ENCODE results near the gene ANKIB1. TPM values are rescaled to one million over a fixed set of nuclear protein-coding genes. Genes with fewer than 3 reads are reported as not detected.

Gene ANKIB1
- total and polyA plus RNA-seq, 4 donors: 3.9 to 14.8 (median 8.4) TPM

- no peaks in the 10 kb centered on the region for H3K36me3 ChIP-seq (ENCODE audit: control insufficient read depth in 4 of 4, insufficient read depth in 3 of 4, low read depth in 1 of 4, low read length in 3 of 4)
These were observed 29.6 kb downstream of the ANKIB1 start for GRCh38 chr7:92275327-92275726.

GRCh38 chr7:92276460-92276864 is 30.7 kb downstream of the ANKIB1 start:
- no peak overlapping the region for H3K4me3 ChIP-seq (ENCODE audit: low read depth in 1 of 3, low read length in 3 of 3)
- H3K9ac ChIP-seq (ENCODE audit: low read depth in 1 of 2, low read length in 2 of 2): no peak overlapping the region
- no peak for DNase-seq (ENCODE audit: low spot score)
- H3K27ac ChIP-seq (ENCODE audit: low read depth in 1 of 2, low read length in 2 of 2): peak overlapping the region in 1 of 2 donors; percentile 51
- H3K4me1 ChIP-seq (ENCODE audit: control insufficient read depth in 4 of 4, insufficient read depth in 4 of 4, low read length in 3 of 4): peaks cover 0 to 23% (median 9%) of the 10 kb centered on the region in 4 donors
- H3K27me3 ChIP-seq (ENCODE audit: control insufficient read depth in 4 of 4, insufficient read depth in 4 of 4, low read length in 3 of 4): no peaks in the 10 kb centered on the region
- peaks cover 0 to 2% (median 0%) of the 10 kb centered on the region in 4 donors for H3K9me3 ChIP-seq (ENCODE audit: control insufficient read depth in 4 of 4, low read length in 3 of 4)
- TF ChIP-seq CTCF (IDR thresholded peaks at IDR 0.05; ENCODE audit: low read depth, low read length, missing input control): no peak
- H3K36me3 ChIP-seq (ENCODE audit: control insufficient read depth in 4 of 4, insufficient read depth in 3 of 4, low read depth in 1 of 4, low read length in 3 of 4): no peaks in the 10 kb centered on the region
- 45% methylated on average over 2 of the region's 2 CpGs for WGBS

More at GRCh38 chr7:92275327-92275726, 29.6 kb downstream of the ANKIB1 start:
- Histone ChIP-seq H3K27me3 (ENCODE audit: control insufficient read depth in 4 of 4, insufficient read depth in 4 of 4, low read length in 3 of 4) (no peaks in the 10 kb centered on the region), H3K9me3 (ENCODE audit: control insufficient read depth in 4 of 4, low read length in 3 of 4) (no peaks in the 10 kb centered on the region), H3K4me3 (ENCODE audit: low read depth in 1 of 3, low read length in 3 of 3) (no peak overlapping the region), H3K9ac (ENCODE audit: low read depth in 1 of 2, low read length in 2 of 2) (no peak overlapping the region), H3K27ac (ENCODE audit: low read depth in 1 of 2, low read length in 2 of 2) (no peak overlapping the region), H3K4me1 (ENCODE audit: control insufficient read depth in 4 of 4, insufficient read depth in 4 of 4, low read length in 3 of 4) (peaks cover 0 to 23% (median 9%) of the 10 kb centered on the region in 4 donors)
- no peak for TF ChIP-seq YY1 (IDR thresholded peaks at IDR 0.05)
- no peak for TF ChIP-seq TAF1 (conservative IDR thresholded peaks at IDR 0.05)
- TF ChIP-seq FOXA2 (IDR thresholded peaks at IDR 0.05): no peak
- TF ChIP-seq REST (IDR thresholded peaks at IDR 0.05): no peak
- TF ChIP-seq ATF3 (IDR thresholded peaks at IDR 0.05): no peak
- TF ChIP-seq JUND (IDR thresholded peaks at IDR 0.05): no peak
- 69% methylated on average over 4 of the region's 4 CpGs for WGBS
- DNase-seq (ENCODE audit: low spot score): no peak

- Histone ChIP-seq H3K36me3 (ENCODE audit: control insufficient read depth in 4 of 4, insufficient read depth in 3 of 4, low read depth in 1 of 4, low read length in 3 of 4) (no peaks in the 10 kb centered on the region), H3K4me1 (ENCODE audit: control insufficient read depth in 4 of 4, insufficient read depth in 4 of 4, low read length in 3 of 4) (peaks cover 0 to 29% (median 12%) of the 10 kb centered on the region in 4 donors), H3K4me3 (ENCODE audit: low read depth in 1 of 3, low read length in 3 of 3) (no peak overlapping the region), H3K9ac (ENCODE audit: low read depth in 1 of 2, low read length in 2 of 2) (no peak overlapping the region), H3K27me3 (ENCODE audit: control insufficient read depth in 4 of 4, insufficient read depth in 4 of 4, low read length in 3 of 4) (no peaks in the 10 kb centered on the region), H3K9me3 (ENCODE audit: control insufficient read depth in 4 of 4, low read length in 3 of 4) (peaks cover 0 to 2% (median 0%) of the 10 kb centered on the region in 4 donors), H3K27ac (ENCODE audit: low read depth in 1 of 2, low read length in 2 of 2) (no peak overlapping the region)
- no peak for DNase-seq (ENCODE audit: low spot score)
- 52% methylated on average over 2 of the region's 2 CpGs for WGBS
- TF ChIP-seq FOXA2 (IDR thresholded peaks at IDR 0.05): no peak
- TF ChIP-seq ZBTB33 (IDR thresholded peaks at IDR 0.05): no peak
- TF ChIP-seq FOXA1 (IDR thresholded peaks at IDR 0.05): no peak
- no peak for TF ChIP-seq MAX (IDR thresholded peaks at IDR 0.05)
- TF ChIP-seq RAD21 (IDR thresholded peaks at IDR 0.05): no peak
- no peak for TF ChIP-seq HNF4G (IDR thresholded peaks at IDR 0.05)
- no peak for TF ChIP-seq RXRA (IDR thresholded peaks at IDR 0.05)
- TF ChIP-seq SP1 (IDR thresholded peaks at IDR 0.05): no peak
- TF ChIP-seq REST (IDR thresholded peaks at IDR 0.05): no peak
- TF ChIP-seq HNF4A (conservative IDR thresholded peaks at IDR 0.05): no peak
- no peak for TF ChIP-seq ATF3 (IDR thresholded peaks at IDR 0.05)
- no peak for TF ChIP-seq NR2F2 (IDR thresholded peaks at IDR 0.05)
These were observed 33.7 kb downstream of the ANKIB1 start for GRCh38 chr7:92279396-92280031.
